ENCODE results near the gene NPDC1.

DNA sequence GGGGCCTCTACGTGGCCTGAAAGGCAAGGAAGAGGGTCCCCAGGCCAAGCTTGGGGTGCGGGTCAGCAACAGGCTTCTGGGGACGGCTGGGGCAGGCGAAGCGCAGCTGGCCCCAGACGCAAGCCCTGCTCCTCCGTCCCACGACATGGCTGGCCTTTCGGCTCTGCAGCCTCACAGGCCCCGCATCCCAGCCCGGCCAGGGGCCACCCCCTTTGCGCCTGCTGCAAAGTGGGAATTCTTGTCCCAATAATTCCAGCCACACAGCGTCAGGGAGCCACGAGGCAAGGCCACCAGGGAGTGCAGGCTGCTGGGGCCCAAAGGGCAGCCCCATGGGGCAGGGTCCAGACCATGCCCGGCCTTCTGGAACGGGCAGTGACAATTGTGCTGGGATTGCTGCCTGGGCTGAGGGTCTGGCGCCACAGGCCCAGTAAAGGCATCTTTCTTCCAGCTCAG is 9.0 kb upstream of the NPDC1 start:
- TF ChIP-seq, protein P1, sequence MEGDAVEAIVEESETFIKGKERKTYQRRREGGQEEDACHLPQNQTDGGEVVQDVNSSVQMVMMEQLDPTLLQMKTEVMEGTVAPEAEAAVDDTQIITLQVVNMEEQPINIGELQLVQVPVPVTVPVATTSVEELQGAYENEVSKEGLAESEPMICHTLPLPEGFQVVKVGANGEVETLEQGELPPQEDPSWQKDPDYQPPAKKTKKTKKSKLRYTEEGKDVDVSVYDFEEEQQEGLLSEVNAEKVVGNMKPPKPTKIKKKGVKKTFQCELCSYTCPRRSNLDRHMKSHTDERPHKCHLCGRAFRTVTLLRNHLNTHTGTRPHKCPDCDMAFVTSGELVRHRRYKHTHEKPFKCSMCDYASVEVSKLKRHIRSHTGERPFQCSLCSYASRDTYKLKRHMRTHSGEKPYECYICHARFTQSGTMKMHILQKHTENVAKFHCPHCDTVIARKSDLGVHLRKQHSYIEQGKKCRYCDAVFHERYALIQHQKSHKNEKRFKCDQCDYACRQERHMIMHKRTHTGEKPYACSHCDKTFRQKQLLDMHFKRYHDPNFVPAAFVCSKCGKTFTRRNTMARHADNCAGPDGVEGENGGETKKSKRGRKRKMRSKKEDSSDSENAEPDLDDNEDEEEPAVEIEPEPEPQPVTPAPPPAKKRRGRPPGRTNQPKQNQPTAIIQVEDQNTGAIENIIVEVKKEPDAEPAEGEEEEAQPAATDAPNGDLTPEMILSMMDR (conservative IDR thresholded peaks at IDR 0.05): no peak
- no peak for TF ChIP-seq ZFX (IDR thresholded peaks at IDR 0.05)

Data from C4-2B (cell line).